GM12878 (cell line): Measurements from ENCODE around the gene NECTIN1. TPM values are rescaled to one million over a fixed set of nuclear protein-coding genes. Genes with fewer than 3 reads are reported as not detected.
A peak's percentile ranks its signal among the peaks of the same experiment; 100 is the strongest.

ENCODE experiments used
- ATAC-seq: fragments of 200-7000 bp; cut with Tn5 transposase; 3 replicates; pipeline ENCODE4 v1.9.1; 2020; ENCODE audit warnings: mild to moderate bottlenecking, moderate library complexity
- BruUV-seq: library from RNA; stranded (reverse); fragments of 400-500 nt; replicated peaks from 2 replicates; lab custom pipeline; 2021; lab: Mats Ljungman, UMichigan
- CTCF ChIA-PET: fragments of 300-600 bp; sonication (Branson Sonifier 250); formaldehyde crosslinking; extraction: SDS; loops from one replicate; lab custom pipeline; 2021; ENCODE audit warnings: inconsistent platforms; lab: Yijun Ruan, JAX
- POLR2A ChIA-PET: fragments of 350-600 bp; formaldehyde crosslinking; extraction: SDS; loops from one replicate; lab custom pipeline; 2021; ENCODE audit warnings: inconsistent platforms; lab: Charles Lee
- RAD21 ChIA-PET: fragments of 300-600 bp; sonication (Branson Sonifier 250); formaldehyde crosslinking; loops from one replicate; lab custom pipeline; 2023; ENCODE audit warnings: antibody characterized with exemption; ENCODE audit not compliant: unreplicated experiment; lab: Charles Lee
- SMC1A ChIA-PET: fragments of 300-600 bp; sonication (Branson Sonifier 250); formaldehyde crosslinking; loops from one replicate; lab custom pipeline; 2023; ENCODE audit not compliant: unreplicated experiment, uncharacterized antibody; lab: Charles Lee
- DNase-seq: peaks from one replicate; pipeline ENCODE4 v3.0.0-alpha.2; 2011; ENCODE audit warnings: low read depth, low spot score
- FAIRE-seq: peaks from 3 replicates; lab custom pipeline; 2011; peaks lifted over from hg19 to GRCh38; lab: Jason Lieb, UNC
- H2AFZ ChIP-seq: 2 replicates; pipeline ENCODE4 v1.6.0; 2011; ENCODE audit warnings: low read depth, low read length, control low read depth; ENCODE audit not compliant: control insufficient read depth
- H3K27ac ChIP-seq: 2 replicates; pipeline ENCODE4 v1.5.1; 2011; ENCODE audit warnings: control low read depth; ENCODE audit not compliant: control insufficient read depth, insufficient read depth
- H3K27me3 ChIP-seq, 2 experiments: replicated peaks in 1 of 2; 2 replicates each; pipeline versions ENCODE4 v1.6.0 to v1.6.1; 2011; ENCODE audit warnings: low read length in 1 of 2; ENCODE audit not compliant: control insufficient read depth in 2 of 2, insufficient read depth in 2 of 2
- H3K36me3 ChIP-seq, 2 experiments: 2 replicates each; pipeline ENCODE4 v1.5.1; 2011; ENCODE audit warnings: low read length in 1 of 2; ENCODE audit not compliant: control insufficient read depth in 2 of 2, insufficient read depth in 2 of 2
- H3K4me1 ChIP-seq: 2 replicates; pipeline ENCODE4 v1.6.1; 2011; ENCODE audit warnings: mild to moderate bottlenecking, low read length, moderate library complexity, mixed read lengths; ENCODE audit not compliant: control insufficient read depth, insufficient read depth
- H3K4me2 ChIP-seq: 2 replicates; pipeline ENCODE4 v1.6.0; 2011; ENCODE audit warnings: control low read depth; ENCODE audit not compliant: control insufficient read depth, insufficient read depth
- H3K4me3 ChIP-seq: fragments of 200-600 bp; sonication (generic); 2 replicates; pipeline ENCODE4 v1.5.1; 2016
- H3K79me2 ChIP-seq: 2 replicates; pipeline ENCODE4 v1.6.0; 2011; ENCODE audit warnings: low read length; ENCODE audit not compliant: control insufficient read depth, insufficient read depth
- H3K9ac ChIP-seq: 2 replicates; pipeline ENCODE4 v1.8.0; 2011; ENCODE audit warnings: low read length, control low read depth, mixed read lengths; ENCODE audit not compliant: control insufficient read depth, insufficient read depth
- H3K9me3 ChIP-seq: replicated peaks from 3 replicates; pipeline ENCODE4 v1.5.1; 2011; ENCODE audit warnings: mild to moderate bottlenecking, low read length; ENCODE audit not compliant: control insufficient read depth, insufficient read depth
- H4K20me1 ChIP-seq: 2 replicates; pipeline ENCODE4 v1.6.0; 2011; ENCODE audit not compliant: control insufficient read depth, insufficient read depth
- E2F8 ChIP-seq: fragments of 450-650 bp; IDR thresholded peaks from 2 replicates; pipeline ENCODE4 v1.6.1; 2018; ENCODE audit warnings: mild to moderate bottlenecking, low read depth, moderate library complexity; ENCODE audit not compliant: partially characterized antibody
- E4F1 ChIP-seq: fragments of 450-650 bp; IDR thresholded peaks from 2 replicates; pipeline ENCODE4 v1.6.1; 2018; ENCODE audit warnings: borderline replicate concordance, mild to moderate bottlenecking; ENCODE audit not compliant: partially characterized antibody
- HDGF ChIP-seq: fragments of 450-650 bp; IDR thresholded peaks from 2 replicates; pipeline ENCODE4 v1.6.1; 2016; ENCODE audit warnings: antibody characterized with exemption
- IKZF2 ChIP-seq, 2 experiments: fragments of 450-650 bp; IDR thresholded peaks; 2 replicates each; pipeline ENCODE4 v1.6.1; 2017; ENCODE audit warnings: mild to moderate bottlenecking in 2 of 2, moderate library complexity in 2 of 2
- IRF5 ChIP-seq: fragments of 450-650 bp; IDR thresholded peaks from 2 replicates; pipeline ENCODE4 v1.6.1; 2017; ENCODE audit warnings: borderline replicate concordance
- NR2C1 ChIP-seq: fragments of 450-650 bp; IDR thresholded peaks from 2 replicates; pipeline ENCODE4 v1.6.1; 2017; ENCODE audit warnings: antibody characterized with exemption, mild to moderate bottlenecking, moderate library complexity
- POLR2A ChIP-seq: IDR thresholded peaks from 2 replicates; pipeline ENCODE4 v1.6.1; 2011; ENCODE audit warnings: low read depth, mild to moderate bottlenecking, low read length
- ZNF24 ChIP-seq: fragments of 450-650 bp; IDR thresholded peaks from 2 replicates; pipeline ENCODE4 v1.6.1; 2017; ENCODE audit warnings: antibody characterized with exemption, mild to moderate bottlenecking
- WGBS: methylation state at CpG from one replicate; pipeline ENCODE4 v1.1.6; 2016; ENCODE audit warnings: low lambda C conversion rate; ENCODE audit not compliant: insufficient replicate concordance, insufficient coverage; ENCODE audit errors: missing lambda C conversion rate; 5-methylcytosine and 5-hydroxymethylcytosine counted together
- in situ Hi-C: fragments of 300-500 bp; cut with MboI; formaldehyde crosslinking; loops from 9 replicates; pipeline ENCODE4 v1.14.3; 2018; ENCODE audit warnings: mixed read lengths
- intact Hi-C: fragments of 100-400 bp; cut with micrococcal nuclease; formaldehyde crosslinking; loops from one replicate; pipeline ENCODE4 v1.14.2; 2022; ENCODE audit not compliant: unreplicated experiment
- polyA plus RNA-seq, 11 experiments: library from polyadenylated mRNA; depleted of rRNA in 4 of 11; unstranded in 6 of 11; stranded (reverse) in 5 of 11; fragments of >200 nt; fragmentation: Nextera tagmentation in 4 of 11; fragmentation: Illumina TruSeq in 1 of 11; extraction: Ambion mirVana in 4 of 11; extraction: Trizol in 1 of 11; gene quantifications; 1 replicate in 1 of 11; 2 replicates in 10 of 11; pipeline versions ENCODE4 v1.2.1 to v1.2.3, GENCODE V29; 2011 to 2016; ENCODE audit warnings: inconsistent platforms in 2 of 11, missing spikeins in 2 of 11, low read depth in 1 of 11
- total RNA-seq, 4 experiments: library from RNA; depleted of rRNA in 3 of 4; stranded (reverse); fragments of >200 nt in 3 of 4; fragmentation: Illumina TruSeq in 1 of 4; extraction: Trizol in 1 of 4; gene quantifications; 2 replicates each; pipeline versions ENCODE4 v1.2.1 to v1.2.3, GENCODE V29; 2013 to 2021

The NECTIN1 gene
- total and polyA plus RNA-seq, 10 of the 15 experiments (the other 5 are each of a cell fraction or from before 2014, with no cell fraction given): 0.97 to 9.2 (median 2.3) TPM

- ChIA-PET RAD21 (interaction anchor here (1.1 to 3.4 kb wide), 2 partner anchors 63 to 442 kb away, joined by 4 to 16 read pairs; partner anchors contain the start of gene NECTIN1), CTCF (interaction anchor here (1.0 to 5.3 kb wide), 3 partner anchors 63 to 442 kb away, joined by 3 to 27 read pairs (median 7); partner anchors contain the start of gene NECTIN1), SMC1A (interaction anchor here (0.9 to 1.1 kb wide), 2 partner anchors 64 to 443 kb away, joined by 3 to 4 read pairs; no protein-coding TSS in a partner anchor), POLR2A (no interaction called here)
- ATAC-seq (no peak; the same call in 2 of the 3 replicates), FAIRE-seq (no peak), DNase-seq (no peak)
- in situ Hi-C loops: no loop called here
- WGBS: 72% methylated on average over 10 of the region's 10 CpGs
- intact Hi-C loops: loop anchor here (1.0 to 5.0 kb wide), 5 partner anchors 63 to 566 kb away; partner anchors contain the start of gene NECTIN1
- Histone ChIP-seq H3K27ac (no peak overlapping the region), H3K4me2 (no peak overlapping the region), H3K9ac (no peak overlapping the region), H2AFZ (no peak overlapping the region), H3K9me3 (no peaks in the 10 kb centered on the region), H3K36me3 (peaks cover 0 to 2% of the 10 kb centered on the region in 2 experiments; a peak in 2 of 4 replicates), H3K79me2 (no peaks in the 10 kb centered on the region), H3K4me3 (no peak overlapping the region), H3K27me3 (no peaks in the 10 kb centered on the region), H3K4me1 (no peaks in the 10 kb centered on the region), H4K20me1 (no peaks in the 10 kb centered on the region)
- TF ChIP-seq HDGF (0 out of 2 replicates have a peak, but pooled peaks have one; percentile 14), IKZF2 (IDR thresholded peaks at IDR 0.05) (no peak)
- no TSS peak for BruUV-seq
Measured at GRCh38 chr11:119666061-119666460, 62.9 kb downstream of the NECTIN1 start.

- POLR2A ChIA-PET: no interaction called here
- FAIRE-seq (no peak), DNase-seq (no peak), ATAC-seq (no peak)
- CTCF ChIA-PET: interaction anchor here (0.6 to 5.3 kb wide), 2 partner anchors 65 to 1683 kb away, joined by 3 to 27 read pairs; partner anchors contain the start of gene NECTIN1
- H3K79me2 ChIP-seq: no peaks in the 10 kb centered on the region
- RAD21 ChIA-PET: interaction anchor here (1.1 to 3.4 kb wide), 2 partner anchors 9 to 64 kb away, joined by 3 to 16 read pairs; partner anchors contain the start of gene NECTIN1
- H3K27ac ChIP-seq: no peak overlapping the region
- in situ Hi-C loops: no loop called here
- peaks cover 0 to 1% of the 10 kb centered on the region in 2 experiments; a peak in 1 of 4 replicates for H3K36me3 ChIP-seq
- no peaks in the 10 kb centered on the region for H4K20me1 ChIP-seq
- WGBS: 73% methylated on average over 34 of the region's 44 CpGs
- H3K4me2 ChIP-seq: no peak overlapping the region
- no peaks in the 10 kb centered on the region for H3K9me3 ChIP-seq
- H2AFZ ChIP-seq: no peak overlapping the region
- H3K27me3 ChIP-seq: no peaks in the 10 kb centered on the region
- no peaks in the 10 kb centered on the region for H3K4me1 ChIP-seq
- no peak overlapping the region for H3K4me3 ChIP-seq
- no TSS peak for BruUV-seq
- H3K9ac ChIP-seq: no peak overlapping the region
- SMC1A ChIA-PET: no interaction called here
- intact Hi-C loops: loop anchor here (5.0 kb wide), 2 partner anchors 183 to 567 kb away; no protein-coding TSS in a partner anchor
- TF ChIP-seq E2F8 (no peak), IRF5 (no peak), POLR2A (no peak), NR2C1 (no peak), E4F1 (no peak), ZNF24 (no peak)
Measured at GRCh38 chr11:119664701-119665420, 64.1 kb downstream of the NECTIN1 start.
